OCI-LY3 (cell line): ENCODE results near the gene CTSL.

Experiments
- H2AFZ ChIP-seq: fragments of 200-600, 300-600 bp; shearing (Covaris generic); 2 replicates; pipeline ENCODE4 v1.6.0; 2014; ENCODE audit warnings: antibody characterized with exemption, low read depth, low read length
- H3K27ac ChIP-seq: fragments of 200-600, 300-600 bp; sonication (generic); 2 replicates; pipeline ENCODE4 v1.5.1; 2014; ENCODE audit warnings: mild to moderate bottlenecking, low read length, moderate library complexity, mixed read lengths
- H3K27me3 ChIP-seq: fragments of 200-600, 300-600 bp; sonication (generic); 2 replicates; pipeline ENCODE4 v1.6.1; 2014; ENCODE audit warnings: low read depth, low read length, mixed read lengths
- H3K36me3 ChIP-seq: fragments of 200-600, 300-600 bp; sonication (generic); replicated peaks from 2 replicates; pipeline ENCODE3; 2014; ENCODE audit warnings: low read depth, low read length, mixed read lengths
- H3K4me1 ChIP-seq: fragments of 300-600, 200-600 bp; sonication (generic); 2 replicates; pipeline ENCODE4 v1.6.1; 2014; ENCODE audit warnings: low read length, mixed read lengths
- H3K4me2 ChIP-seq: fragments of 200-600, 300-600 bp; sonication (generic); 2 replicates; pipeline ENCODE4 v1.6.1; 2014; ENCODE audit warnings: low read length, mixed read lengths
- H3K4me3 ChIP-seq: fragments of 300-600, 200-600 bp; sonication (generic); 2 replicates; pipeline ENCODE4 v1.5.1; 2014; ENCODE audit warnings: antibody characterized with exemption, mild to moderate bottlenecking, low read length, moderate library complexity
- H3K79me2 ChIP-seq: fragments of 300-600, 200-600 bp; shearing (Covaris generic); 2 replicates; pipeline ENCODE4 v1.6.1; 2014; ENCODE audit warnings: mild to moderate bottlenecking, low read length, mixed read lengths
- H3K9ac ChIP-seq: fragments of 300-600, 200-600 bp; shearing (Covaris generic); 2 replicates; pipeline ENCODE4 v1.6.0; 2014; ENCODE audit warnings: mild to moderate bottlenecking, low read length, moderate library complexity
- H3K9me3 ChIP-seq: fragments of 200-600, 300-600 bp; shearing (Covaris generic); 2 replicates; pipeline ENCODE4 v1.6.1; 2014; ENCODE audit warnings: low read length, mixed read lengths; ENCODE audit not compliant: insufficient read depth
- H4K20me1 ChIP-seq: fragments of 200-600, 300-600 bp; sonication (generic); 2 replicates; pipeline ENCODE4 v1.6.1; 2016; ENCODE audit warnings: low read length, mixed read lengths; ENCODE audit not compliant: insufficient read depth
- EZH2phosphoT487 ChIP-seq: fragments of 200-600 bp; shearing (Covaris generic); IDR thresholded peaks from 2 replicates; pipeline ENCODE4 v1.6.1; 2018; ENCODE audit warnings: antibody characterized with exemption, mixed run types, low read depth
- TF ChIP-seq, protein P1 (sequence below): fragments of 200-600, 300-600 bp; sonication (generic); IDR thresholded peaks from 2 replicates; pipeline ENCODE4 v1.5.1; 2014; ENCODE audit warnings: antibody characterized with exemption, low read length, low read depth

Gene CTSL

GRCh38 chr9:87713988-87714330 is 12.0 kb upstream of the CTSL start:
- no peaks in the 10 kb centered on the region for H4K20me1 ChIP-seq
- no peak overlapping the region for H3K4me3 ChIP-seq
- H3K4me1 ChIP-seq: no peaks in the 10 kb centered on the region
- no peaks in the 10 kb centered on the region for H3K79me2 ChIP-seq
- TF ChIP-seq, protein P1, sequence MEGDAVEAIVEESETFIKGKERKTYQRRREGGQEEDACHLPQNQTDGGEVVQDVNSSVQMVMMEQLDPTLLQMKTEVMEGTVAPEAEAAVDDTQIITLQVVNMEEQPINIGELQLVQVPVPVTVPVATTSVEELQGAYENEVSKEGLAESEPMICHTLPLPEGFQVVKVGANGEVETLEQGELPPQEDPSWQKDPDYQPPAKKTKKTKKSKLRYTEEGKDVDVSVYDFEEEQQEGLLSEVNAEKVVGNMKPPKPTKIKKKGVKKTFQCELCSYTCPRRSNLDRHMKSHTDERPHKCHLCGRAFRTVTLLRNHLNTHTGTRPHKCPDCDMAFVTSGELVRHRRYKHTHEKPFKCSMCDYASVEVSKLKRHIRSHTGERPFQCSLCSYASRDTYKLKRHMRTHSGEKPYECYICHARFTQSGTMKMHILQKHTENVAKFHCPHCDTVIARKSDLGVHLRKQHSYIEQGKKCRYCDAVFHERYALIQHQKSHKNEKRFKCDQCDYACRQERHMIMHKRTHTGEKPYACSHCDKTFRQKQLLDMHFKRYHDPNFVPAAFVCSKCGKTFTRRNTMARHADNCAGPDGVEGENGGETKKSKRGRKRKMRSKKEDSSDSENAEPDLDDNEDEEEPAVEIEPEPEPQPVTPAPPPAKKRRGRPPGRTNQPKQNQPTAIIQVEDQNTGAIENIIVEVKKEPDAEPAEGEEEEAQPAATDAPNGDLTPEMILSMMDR: no peak
- TF ChIP-seq EZH2phosphoT487: no peak
- H3K9me3 ChIP-seq: no peaks in the 10 kb centered on the region
- H3K4me2 ChIP-seq: no peak overlapping the region
- H3K36me3 ChIP-seq: no peaks in the 10 kb centered on the region
- no peaks in the 10 kb centered on the region for H3K27me3 ChIP-seq
- H3K27ac ChIP-seq: no peak overlapping the region
- H2AFZ ChIP-seq: no peak overlapping the region
- H3K9ac ChIP-seq: no peak overlapping the region

- no peak overlapping the region for H3K27ac ChIP-seq
- H3K27me3 ChIP-seq: no peaks in the 10 kb centered on the region
- no peak overlapping the region for H3K4me2 ChIP-seq
- no peaks in the 10 kb centered on the region for H3K4me1 ChIP-seq
- no peaks in the 10 kb centered on the region for H3K9me3 ChIP-seq
- TF ChIP-seq, protein P1: no peak
- TF ChIP-seq EZH2phosphoT487: no peak
- no peak overlapping the region for H2AFZ ChIP-seq
- no peaks in the 10 kb centered on the region for H3K79me2 ChIP-seq
- H4K20me1 ChIP-seq: no peaks in the 10 kb centered on the region
- no peak overlapping the region for H3K4me3 ChIP-seq
- H3K9ac ChIP-seq: no peak overlapping the region
- no peaks in the 10 kb centered on the region for H3K36me3 ChIP-seq
Observed at GRCh38 chr9:87714819-87715218, 11.1 kb upstream of the CTSL start.

- no peak overlapping the region for H3K9ac ChIP-seq
Observed at GRCh38 chr9:87716141-87716540, 9.8 kb upstream of the CTSL start.

GRCh38 chr9:87717456-87717855 is 8.5 kb upstream of the CTSL start:
- Histone ChIP-seq H4K20me1 (no peaks in the 10 kb centered on the region), H3K9ac (no peak overlapping the region), H3K27me3 (no peaks in the 10 kb centered on the region), H3K4me2 (no peak overlapping the region), H3K4me3 (no peak overlapping the region), H3K79me2 (no peaks in the 10 kb centered on the region), H3K4me1 (no peaks in the 10 kb centered on the region), H3K27ac (no peak overlapping the region), H3K36me3 (no peaks in the 10 kb centered on the region), H2AFZ (no peak overlapping the region), H3K9me3 (no peaks in the 10 kb centered on the region)
- TF ChIP-seq, protein P1: no peak
- no peak for TF ChIP-seq EZH2phosphoT487

More at GRCh38 chr9:87716141-87716540, 9.8 kb upstream of the CTSL start:
- H2AFZ ChIP-seq: no peak overlapping the region
- no peaks in the 10 kb centered on the region for H3K36me3 ChIP-seq
- H4K20me1 ChIP-seq: no peaks in the 10 kb centered on the region
- no peaks in the 10 kb centered on the region for H3K79me2 ChIP-seq
- H3K9me3 ChIP-seq: no peaks in the 10 kb centered on the region
- H3K27me3 ChIP-seq: no peaks in the 10 kb centered on the region
- H3K4me2 ChIP-seq: no peak overlapping the region
- no peak for TF ChIP-seq EZH2phosphoT487
- TF ChIP-seq, protein P1: no peak
- no peak overlapping the region for H3K4me3 ChIP-seq
- no peak overlapping the region for H3K27ac ChIP-seq
- H3K4me1 ChIP-seq: no peaks in the 10 kb centered on the region
